Natural killer cell (primary cell): Measurements from ENCODE around the gene HOXD9. TPM values are rescaled to one million over a fixed set of nuclear protein-coding genes. Genes with fewer than 3 reads are reported as not detected.

Experiments
- ATAC-seq, 3 donors: fragments of 150-1000 bp in 2 of 3; fragments of 200-7000 bp in 1 of 3; cut with Tn5 transposase; 1 replicate in 1 of 3; 2 replicates in 2 of 3; pipeline ENCODE4 v1.10.0; 2021; ENCODE audit warnings: mild to moderate bottlenecking in 2 of 3, moderate library complexity in 2 of 3
- DNase-seq, 2 donors: peaks; one replicate each; pipeline versions ENCODE4 v3.0.0 to v3.0.0-alpha.2; 2013 to 2021; ENCODE audit warnings: mixed read lengths in 1 of 2
- H3K27ac ChIP-seq: one replicate; pipeline ENCODE4 v1.5.1; 2013; ENCODE audit warnings: mild to moderate bottlenecking, low read length
- H3K27me3 ChIP-seq: one replicate; pipeline ENCODE4 v1.6.1; 2013; ENCODE audit warnings: low read length; ENCODE audit not compliant: control insufficient read depth, insufficient read depth
- H3K36me3 ChIP-seq: one replicate; pipeline ENCODE4 v1.6.1; 2013; ENCODE audit warnings: low read length; ENCODE audit not compliant: control insufficient read depth, insufficient read depth
- H3K4me1 ChIP-seq: one replicate; pipeline ENCODE4 v1.6.1; 2013; ENCODE audit warnings: low read length; ENCODE audit not compliant: control insufficient read depth, insufficient read depth
- H3K4me3 ChIP-seq: one replicate; pipeline ENCODE4 v1.5.1; 2013; ENCODE audit warnings: low read length
- H3K9me3 ChIP-seq: one replicate; pipeline ENCODE4 v1.6.1; 2013; ENCODE audit warnings: low read length; ENCODE audit not compliant: control insufficient read depth, insufficient read depth
- H3K27ac Mint-ChIP-seq, 2 donors: one replicate each; pipeline ENCODE4 v1.8.0; 2022; ENCODE audit warnings: mild to moderate bottlenecking in 2 of 2, mixed read lengths in 2 of 2, moderate library complexity in 1 of 2
- H3K27me3 Mint-ChIP-seq, 2 donors: one replicate each; pipeline ENCODE4 v1.8.0; 2022; ENCODE audit warnings: low read depth in 2 of 2, mixed read lengths in 2 of 2
- H3K36me3 Mint-ChIP-seq: one replicate; pipeline ENCODE4 v1.8.0; 2022; ENCODE audit warnings: mixed read lengths
- H3K4me1 Mint-ChIP-seq, 2 donors: one replicate each; pipeline ENCODE4 v1.8.0; 2022; ENCODE audit warnings: mixed read lengths in 2 of 2
- H3K4me3 Mint-ChIP-seq: one replicate; pipeline ENCODE4 v1.8.0; 2022; ENCODE audit warnings: mild to moderate bottlenecking, moderate library complexity, mixed read lengths
- H3K9me3 Mint-ChIP-seq, 2 donors: one replicate each; pipeline ENCODE4 v1.8.0; 2022; ENCODE audit warnings: mixed read lengths in 2 of 2
- WGBS: methylation state at CpG from one replicate; pipeline ENCODE4 v1.1.7; 2013; ENCODE audit warnings: missing lambda C conversion rate; ENCODE audit not compliant: insufficient coverage; 5-methylcytosine and 5-hydroxymethylcytosine counted together
- intact Hi-C: fragments of 100-400 bp; cut with micrococcal nuclease; formaldehyde crosslinking; loops from one replicate; pipeline ENCODE4 v1.14.2; 2022
- total RNA-seq, 4 donors: library from RNA; stranded (reverse); fragments of 120-200 nt in 1 of 4; gene quantifications; one replicate each; pipeline versions ENCODE4 v1.2.3 to v1.2.4, GENCODE V29; 2013 to 2022
- TF ChIP-seq, protein P1 (sequence below): fragments of 200-600 bp; IDR thresholded peaks from one replicate; pipeline ENCODE4 v1.8.0; 2022; ENCODE audit warnings: antibody characterized with exemption

The HOXD9 gene
- total RNA-seq, 3 donors from 2014 or later (not counting 1 experiment from before 2014, with no cell fraction given) = not detected

DNA sequence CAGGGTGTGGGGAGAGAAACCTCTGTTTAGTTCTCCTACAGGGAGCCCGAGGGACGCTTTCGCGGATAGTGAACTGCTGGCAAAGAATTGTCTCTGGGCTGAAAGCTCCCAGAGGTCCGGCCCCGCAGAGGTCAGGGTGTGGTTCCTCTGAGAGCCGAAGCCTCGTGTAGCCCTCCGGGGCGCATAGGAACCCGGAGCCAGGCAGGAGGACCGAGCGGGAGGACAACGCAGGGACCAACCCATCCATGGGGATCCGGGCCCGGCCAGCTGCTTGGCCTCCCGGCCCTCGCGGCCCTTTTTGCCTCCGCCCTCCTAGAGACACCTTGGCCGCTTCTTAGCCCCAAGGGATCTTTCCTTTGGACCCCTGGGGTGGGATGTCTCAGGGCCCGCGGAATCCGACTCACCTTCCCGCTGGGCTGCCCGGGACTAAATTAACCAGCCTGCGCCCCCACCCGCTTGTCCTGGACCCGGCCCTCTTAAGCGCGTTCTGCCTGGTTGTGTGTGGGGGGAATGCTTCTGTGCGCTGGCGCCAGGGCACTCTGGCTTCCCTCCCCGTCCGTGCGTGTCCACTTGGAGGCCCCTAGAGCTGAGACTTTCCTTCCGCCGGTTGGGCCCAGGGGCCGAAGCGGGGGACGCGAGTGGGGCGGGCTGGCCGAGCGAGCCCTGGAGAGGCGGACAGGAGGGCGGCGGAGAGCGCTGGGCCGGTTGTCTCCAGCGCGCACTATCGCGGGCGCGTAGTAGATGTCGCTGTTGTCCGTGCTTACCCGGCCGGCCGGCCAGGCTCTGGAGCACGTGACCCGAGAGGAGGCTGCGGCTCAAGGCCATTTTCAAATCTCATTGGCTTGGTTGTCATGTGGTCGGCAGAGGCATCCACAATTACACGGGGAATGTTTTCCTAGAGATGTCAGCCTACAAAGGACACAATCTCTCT, 6.4 kb upstream of the HOXD9 start, which contains the start of gene HOXD10:
HOXD10 (plus strand) TSS at position 896 of the 931 bp plus-strand sequence. CDS start 56 bp downstream, outside the sequence.
- Mint-ChIP-seq H3K4me3 (no peak within 1 kb of the TSS), H3K4me1 (peaks cover 9 to 11% of the 10 kb centered on the region in 2 donors), H3K27ac (no peak within 1 kb of the TSS), H3K27me3 (peaks cover 81 to 84% of the 10 kb centered on the region in 2 donors), H3K36me3 (peaks cover 14% of the 10 kb centered on the region), H3K9me3 (peaks cover 2% of the 10 kb centered on the region in 2 donors)
- no peak within 1 kb of the TSS for H3K4me3 ChIP-seq
- 13% methylated on average over 66 of the region's 66 CpGs for WGBS
- peaks cover 16% of the 10 kb centered on the region for H3K9me3 ChIP-seq
- no peak for ATAC-seq
- no peak for DNase-seq
- H3K36me3 ChIP-seq = no peaks in the 10 kb centered on the region
- intact Hi-C loops = no loop called here
- peaks cover 4% of the 10 kb centered on the region for H3K4me1 ChIP-seq
- TF ChIP-seq, protein P1, sequence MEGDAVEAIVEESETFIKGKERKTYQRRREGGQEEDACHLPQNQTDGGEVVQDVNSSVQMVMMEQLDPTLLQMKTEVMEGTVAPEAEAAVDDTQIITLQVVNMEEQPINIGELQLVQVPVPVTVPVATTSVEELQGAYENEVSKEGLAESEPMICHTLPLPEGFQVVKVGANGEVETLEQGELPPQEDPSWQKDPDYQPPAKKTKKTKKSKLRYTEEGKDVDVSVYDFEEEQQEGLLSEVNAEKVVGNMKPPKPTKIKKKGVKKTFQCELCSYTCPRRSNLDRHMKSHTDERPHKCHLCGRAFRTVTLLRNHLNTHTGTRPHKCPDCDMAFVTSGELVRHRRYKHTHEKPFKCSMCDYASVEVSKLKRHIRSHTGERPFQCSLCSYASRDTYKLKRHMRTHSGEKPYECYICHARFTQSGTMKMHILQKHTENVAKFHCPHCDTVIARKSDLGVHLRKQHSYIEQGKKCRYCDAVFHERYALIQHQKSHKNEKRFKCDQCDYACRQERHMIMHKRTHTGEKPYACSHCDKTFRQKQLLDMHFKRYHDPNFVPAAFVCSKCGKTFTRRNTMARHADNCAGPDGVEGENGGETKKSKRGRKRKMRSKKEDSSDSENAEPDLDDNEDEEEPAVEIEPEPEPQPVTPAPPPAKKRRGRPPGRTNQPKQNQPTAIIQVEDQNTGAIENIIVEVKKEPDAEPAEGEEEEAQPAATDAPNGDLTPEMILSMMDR = no peak
- no peak within 1 kb of the TSS for H3K27ac ChIP-seq
- H3K27me3 ChIP-seq = peaks cover 94% of the 10 kb centered on the region

DNA sequence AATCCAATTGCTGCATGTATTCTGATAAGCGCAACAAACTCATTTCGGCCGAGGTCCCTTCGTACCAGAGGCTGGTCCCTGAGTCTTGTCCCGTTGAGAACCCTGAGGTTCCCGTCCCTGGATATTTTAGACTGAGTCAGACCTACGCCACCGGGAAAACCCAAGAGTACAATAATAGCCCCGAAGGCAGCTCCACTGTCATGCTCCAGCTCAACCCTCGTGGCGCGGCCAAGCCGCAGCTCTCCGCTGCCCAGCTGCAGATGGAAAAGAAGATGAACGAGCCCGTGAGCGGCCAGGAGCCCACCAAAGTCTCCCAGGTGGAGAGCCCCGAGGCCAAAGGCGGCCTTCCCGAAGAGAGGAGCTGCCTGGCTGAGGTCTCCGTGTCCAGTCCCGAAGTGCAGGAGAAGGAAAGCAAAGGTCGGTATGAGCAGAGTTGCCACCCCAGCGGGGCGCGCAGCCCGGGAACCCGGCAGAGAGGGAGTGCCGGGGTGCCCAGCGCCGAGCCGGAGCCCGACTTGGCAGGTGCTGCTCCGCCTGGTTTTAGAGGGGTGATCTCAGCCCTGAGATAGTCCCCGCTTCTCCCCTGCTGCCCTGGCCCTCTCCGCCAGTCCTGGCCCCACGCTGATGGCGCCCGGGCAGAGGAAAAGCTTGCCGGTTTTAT, 5.2 kb upstream of the HOXD9 start:
- Histone ChIP-seq H3K4me1 (peaks cover 5% of the 10 kb centered on the region), H3K4me3 (no peak overlapping the region), H3K27ac (no peak overlapping the region), H3K9me3 (peaks cover 13% of the 10 kb centered on the region), H3K36me3 (no peaks in the 10 kb centered on the region), H3K27me3 (peaks cover 89% of the 10 kb centered on the region)
- WGBS = 25% methylated on average over 40 of the region's 40 CpGs
- peaks cover 75 to 77% of the 10 kb centered on the region in 2 donors for H3K27me3 Mint-ChIP-seq
- no peak overlapping the region for H3K4me3 Mint-ChIP-seq
- ATAC-seq (no peak), DNase-seq (no peak)
- H3K27ac Mint-ChIP-seq = no peak overlapping the region
- peaks cover 9 to 11% of the 10 kb centered on the region in 2 donors for H3K4me1 Mint-ChIP-seq
- intact Hi-C loops = no loop called here
- TF ChIP-seq, protein P1 = no peak
- H3K36me3 Mint-ChIP-seq = peaks cover 14% of the 10 kb centered on the region
- H3K9me3 Mint-ChIP-seq = peaks cover 2% of the 10 kb centered on the region in 2 donors

DNA sequence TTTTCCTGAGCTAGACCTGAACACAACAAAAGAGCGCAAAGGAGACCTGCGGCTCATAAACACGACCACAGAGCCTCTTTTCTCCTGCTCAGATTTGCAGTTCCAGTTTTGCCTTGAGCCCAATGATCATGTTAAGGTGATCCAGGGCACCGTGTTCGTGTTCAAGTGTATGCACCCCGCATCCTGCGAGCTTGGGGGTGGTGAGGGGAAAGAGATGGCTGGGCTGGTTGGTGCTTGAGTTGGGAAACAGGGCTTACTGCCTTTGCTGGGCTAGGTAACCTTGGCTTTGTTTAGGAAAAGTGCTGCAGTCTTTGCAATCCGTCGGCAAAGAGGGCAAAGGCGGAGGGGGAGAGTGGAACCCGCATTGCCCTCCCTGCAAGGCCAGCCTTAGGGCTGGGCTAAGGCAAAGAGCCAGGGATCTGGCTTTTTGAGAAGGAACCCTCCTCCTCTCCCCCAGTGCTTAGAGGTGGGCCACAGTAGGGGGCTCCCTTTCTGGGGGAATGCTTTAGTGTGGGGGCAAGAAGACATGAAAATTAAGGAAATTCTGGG, 4.6 kb upstream of the HOXD9 start:
- H3K9me3 ChIP-seq = peaks cover 13% of the 10 kb centered on the region
- no peak for DNase-seq
- TF ChIP-seq, protein P1 = no peak
- H3K27me3 ChIP-seq = peaks cover 87% of the 10 kb centered on the region
- no peak for ATAC-seq
- intact Hi-C loops = no loop called here
- no peak overlapping the region for H3K27ac ChIP-seq
- Mint-ChIP-seq H3K27me3 (peaks cover 69 to 76% of the 10 kb centered on the region in 2 donors), H3K9me3 (peaks cover 2% of the 10 kb centered on the region in 2 donors), H3K4me3 (no peak overlapping the region), H3K27ac (no peak overlapping the region), H3K36me3 (peaks cover 14% of the 10 kb centered on the region), H3K4me1 (peaks cover 9 to 11% of the 10 kb centered on the region in 2 donors)
- no peak overlapping the region for H3K4me3 ChIP-seq
- peaks cover 9% of the 10 kb centered on the region for H3K4me1 ChIP-seq
- H3K36me3 ChIP-seq = no peaks in the 10 kb centered on the region
- WGBS = 8% methylated on average over 11 of the region's 11 CpGs
